SK-N-MC (cell line): ENCODE results near the gene NF2.

Experiments used
- EZH2 ChIP-seq: fragments of 200-600 bp; sonication (generic); IDR thresholded peaks from one replicate; pipeline ENCODE4 v1.6.1; 2017; ENCODE audit warnings: antibody characterized with exemption
- POLR2AphosphoS5 ChIP-seq: IDR thresholded peaks from 2 replicates; pipeline ENCODE4 v1.6.1; 2012; ENCODE audit warnings: mild to moderate bottlenecking, low read depth, low read length, borderline replicate concordance

- TF ChIP-seq POLR2AphosphoS5: no peak
- TF ChIP-seq EZH2: no peak
Observed at GRCh38 chr22:29700206-29700899, 96.9 kb downstream of the NF2 start.
